HEK293 (cell line): ENCODE measurements around the gene PITPNC1.
A peak's percentile ranks its signal among the peaks of the same experiment; 100 is the strongest.

Experiments
- HOXC10 ChIP-seq: sonication (generic); formaldehyde crosslinking; IDR thresholded peaks from 2 replicates; pipeline ENCODE4 v1.8.1; 2023; ENCODE audit warnings: mild to moderate bottlenecking, missing genetic modification reagents
- KLF7 ChIP-seq: fragments of 450-650 bp; formaldehyde crosslinking; IDR thresholded peaks from 2 replicates; pipeline ENCODE4 v1.5.1; 2016; ENCODE audit warnings: missing biosample characterization, missing genetic modification characterization, borderline replicate concordance
- SP7 ChIP-seq: fragments of 450-650 bp; formaldehyde crosslinking; IDR thresholded peaks from 2 replicates; pipeline ENCODE4 v1.5.1; 2016; ENCODE audit warnings: missing biosample characterization, missing genetic modification characterization
- TRIM28 ChIP-seq: IDR thresholded peaks from 2 replicates; pipeline ENCODE4 v1.6.1; 2011; ENCODE audit warnings: low read length, control low read depth, borderline replicate concordance
- WT1 ChIP-seq: fragments of 450-650 bp; formaldehyde crosslinking; IDR thresholded peaks from 2 replicates; pipeline ENCODE4 v1.5.1; 2016; ENCODE audit warnings: missing biosample characterization, missing genetic modification characterization
- ZBTB17 ChIP-seq: fragments of 450-650 bp; formaldehyde crosslinking; IDR thresholded peaks from 2 replicates; pipeline ENCODE4 v1.5.1; 2016; ENCODE audit warnings: missing biosample characterization, missing genetic modification characterization
- ZBTB8A ChIP-seq: fragments of 450-650 bp; formaldehyde crosslinking; IDR thresholded peaks from 2 replicates; pipeline ENCODE4 v1.5.1; 2016; ENCODE audit warnings: missing biosample characterization, missing genetic modification characterization
- ZEB2 ChIP-seq: fragments of 450-650 bp; formaldehyde crosslinking; IDR thresholded peaks from 2 replicates; pipeline ENCODE4 v1.5.1; 2016; ENCODE audit warnings: missing biosample characterization, missing genetic modification characterization
- ZFHX2 ChIP-seq: fragments of 450-650 bp; formaldehyde crosslinking; conservative IDR thresholded peaks from 2 replicates; pipeline ENCODE4 v1.5.1; 2016; ENCODE audit warnings: missing biosample characterization, missing genetic modification characterization
- ZFP69B ChIP-seq: fragments of 450-650 bp; formaldehyde crosslinking; IDR thresholded peaks from 2 replicates; pipeline ENCODE4 v1.5.1; 2016; ENCODE audit warnings: missing biosample characterization, missing genetic modification characterization
- ZNF10 ChIP-seq: fragments of 450-650 bp; formaldehyde crosslinking; IDR thresholded peaks from 2 replicates; pipeline ENCODE4 v1.5.1; 2017; ENCODE audit warnings: missing biosample characterization, missing genetic modification characterization
- ZNF121 ChIP-seq: fragments of 450-650 bp; formaldehyde crosslinking; IDR thresholded peaks from 2 replicates; pipeline ENCODE4 v1.5.1; 2016; ENCODE audit warnings: missing biosample characterization, missing genetic modification characterization
- ZNF19 ChIP-seq: fragments of 450-650 bp; formaldehyde crosslinking; IDR thresholded peaks from 2 replicates; pipeline ENCODE4; 2016; ENCODE audit warnings: missing biosample characterization, missing genetic modification characterization, low read depth
- ZNF2 ChIP-seq: fragments of 450-650 bp; formaldehyde crosslinking; IDR thresholded peaks from 2 replicates; pipeline ENCODE4 v1.5.1; 2016; ENCODE audit warnings: missing biosample characterization, missing genetic modification characterization
- ZNF221 ChIP-seq: fragments of 450-650 bp; formaldehyde crosslinking; IDR thresholded peaks from 2 replicates; pipeline ENCODE4 v1.5.1; 2017; ENCODE audit warnings: missing biosample characterization, missing genetic modification characterization, borderline replicate concordance
- ZNF391 ChIP-seq: fragments of 450-650 bp; formaldehyde crosslinking; IDR thresholded peaks from 2 replicates; pipeline ENCODE4 v1.5.1; 2016; ENCODE audit warnings: low read depth, missing biosample characterization, missing genetic modification characterization, borderline replicate concordance
- ZNF521 ChIP-seq: fragments of 450-650 bp; formaldehyde crosslinking; IDR thresholded peaks from 2 replicates; pipeline ENCODE4 v1.5.1; 2017; ENCODE audit warnings: missing biosample characterization, mild to moderate bottlenecking, missing genetic modification characterization
- ZNF530 ChIP-seq: fragments of 450-650 bp; formaldehyde crosslinking; IDR thresholded peaks from 2 replicates; pipeline ENCODE4 v1.5.1; 2016; ENCODE audit warnings: low read depth, missing biosample characterization, missing genetic modification characterization
- ZNF544 ChIP-seq: fragments of 450-650 bp; formaldehyde crosslinking; IDR thresholded peaks from 2 replicates; pipeline ENCODE4 v1.5.0; 2017; ENCODE audit warnings: missing biosample characterization, missing genetic modification characterization
- ZNF596 ChIP-seq: fragments of 450-650 bp; IDR thresholded peaks from 2 replicates; pipeline ENCODE4 v1.5.0; 2018; ENCODE audit warnings: missing biosample characterization, mild to moderate bottlenecking, missing genetic modification characterization, moderate library complexity
- ZNF610 ChIP-seq: fragments of 450-650 bp; formaldehyde crosslinking; IDR thresholded peaks from 2 replicates; pipeline ENCODE4 v1.5.1; 2016; ENCODE audit warnings: missing biosample characterization, missing genetic modification characterization, borderline replicate concordance
- ZNF623 ChIP-seq: fragments of 450-650 bp; formaldehyde crosslinking; IDR thresholded peaks from 2 replicates; pipeline ENCODE4 v1.5.1; 2016; ENCODE audit warnings: missing biosample characterization, missing genetic modification characterization
- ZNF791 ChIP-seq: fragments of 450-650 bp; formaldehyde crosslinking; IDR thresholded peaks from 2 replicates; pipeline ENCODE4 v1.5.1; 2016; ENCODE audit warnings: missing biosample characterization, missing genetic modification characterization
- ZNF792 ChIP-seq: fragments of 450-650 bp; formaldehyde crosslinking; IDR thresholded peaks from 2 replicates; pipeline ENCODE4 v1.5.1; 2016; ENCODE audit warnings: missing biosample characterization, missing genetic modification characterization
- ZSCAN16 ChIP-seq: fragments of 450-650 bp; formaldehyde crosslinking; IDR thresholded peaks from 2 replicates; pipeline ENCODE4 v1.5.1; 2016; ENCODE audit warnings: missing biosample characterization, missing genetic modification characterization
- TF ChIP-seq, protein P1 (sequence below): fragments of 450-650 bp; formaldehyde crosslinking; IDR thresholded peaks from 2 replicates; pipeline ENCODE4 v1.5.1; 2016; ENCODE audit warnings: missing biosample characterization, missing genetic modification characterization
- TF ChIP-seq, protein P2 (sequence below): fragments of 450-650 bp; formaldehyde crosslinking; IDR thresholded peaks from 2 replicates; pipeline ENCODE4 v1.5.1; 2016; ENCODE audit warnings: missing biosample characterization, missing genetic modification characterization
- TF ChIP-seq, protein P3 (sequence below): fragments of 450-650 bp; formaldehyde crosslinking; IDR thresholded peaks from 2 replicates; pipeline ENCODE4 v1.5.1; 2016; ENCODE audit warnings: missing biosample characterization, missing genetic modification characterization
- TF ChIP-seq, protein P4 (sequence below): fragments of 450-650 bp; formaldehyde crosslinking; IDR thresholded peaks from 2 replicates; pipeline ENCODE4 v1.5.1; 2016; ENCODE audit warnings: missing biosample characterization, missing genetic modification characterization
- TF ChIP-seq, protein P5 (sequence below): fragments of 450-650 bp; formaldehyde crosslinking; IDR thresholded peaks from 2 replicates; pipeline ENCODE4 v1.5.1; 2016; ENCODE audit warnings: missing biosample characterization, missing genetic modification characterization
- TF ChIP-seq, protein P6 (sequence below): fragments of 450-650 bp; IDR thresholded peaks from 2 replicates; pipeline ENCODE4 v1.5.1; 2018; ENCODE audit warnings: missing biosample characterization, mild to moderate bottlenecking, missing genetic modification characterization

PITPNC1 gene

DNA sequence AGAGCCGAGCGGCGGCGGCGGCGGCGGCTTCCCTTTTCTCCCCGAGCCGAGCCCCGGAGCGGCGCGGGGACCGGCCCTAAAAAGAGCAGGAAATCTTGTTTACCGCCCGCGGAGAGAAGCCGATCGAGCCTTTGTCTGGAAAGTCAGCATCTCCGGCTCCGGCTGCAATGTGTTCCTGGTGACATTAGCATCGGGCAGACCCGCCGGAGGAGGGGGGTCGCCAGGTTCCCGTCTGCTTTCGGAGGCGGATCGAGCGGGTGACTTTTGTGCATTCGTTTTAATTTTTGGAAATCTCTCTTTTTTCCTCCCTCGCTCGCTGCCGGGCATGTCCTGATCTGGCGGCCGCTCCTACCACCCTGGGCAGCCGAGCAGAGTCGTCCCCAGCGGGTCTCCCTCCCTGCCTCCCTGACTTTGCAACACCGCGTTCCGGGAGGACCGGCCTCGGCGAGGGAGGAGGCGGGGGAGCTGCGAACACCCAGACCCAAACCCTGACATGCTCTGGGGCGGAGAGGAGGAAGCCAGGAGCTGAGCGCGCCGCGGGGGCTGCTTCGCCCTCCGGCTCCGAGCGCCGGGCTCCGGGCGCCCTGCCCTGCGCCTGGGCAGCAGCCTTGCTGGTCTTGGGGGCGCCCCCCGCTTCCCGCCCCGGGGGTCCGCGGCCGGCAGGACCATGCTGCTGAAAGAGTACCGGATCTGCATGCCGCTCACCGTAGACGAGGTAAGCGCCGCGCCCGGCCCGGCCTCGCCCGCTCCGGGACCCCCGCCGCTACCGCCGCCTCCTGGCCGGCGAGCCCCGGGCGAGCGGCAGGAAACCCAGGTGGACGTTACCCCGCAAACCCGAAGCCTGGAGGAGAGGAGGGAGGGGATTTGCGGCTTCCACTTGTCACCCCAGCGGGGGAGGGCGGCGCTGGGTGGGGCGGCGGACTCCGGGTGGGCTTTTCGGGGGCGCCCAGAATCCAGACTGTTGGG is 690 bp downstream of the PITPNC1 start (continued):
- TF ChIP-seq HOXC10 (CRISPR knock-in tag) (no peak), ZBTB8A (tag by site-specific recombination) (peak; percentile 3; the same call in 1 of the 2 replicates), ZSCAN16 (tag by site-specific recombination) (no peak), ZNF121 (no peak), SP7 (tag by site-specific recombination) (no peak), ZNF2 (peak; percentile 15; the same call in 1 of the 2 replicates), ZNF530 (no peak), ZNF792 (no peak), ZNF521 (tag by site-specific recombination) (no peak), ZNF391 (tag by site-specific recombination) (no peak), ZNF623 (tag by site-specific recombination) (no peak), ZNF596 (tag by site-specific recombination) (no peak; the same call in 1 of the 2 replicates), ZNF10 (no peak), KLF7 (tag by site-specific recombination) (no peak), ZEB2 (peak; percentile 22), ZFHX2 (tag by site-specific recombination) (no peak), ZNF544 (tag by site-specific recombination) (no peak), ZNF610 (tag by site-specific recombination) (no peak), TRIM28 (no peak), ZBTB17 (tag by site-specific recombination) (0 out of 2 replicates have a peak, but pooled peaks have one; percentile 7), ZNF791 (no peak), WT1 (tag by site-specific recombination) (peak; percentile 30; the same call in 1 of the 2 replicates), ZNF19 (tag by site-specific recombination) (no peak), ZFP69B (no peak), ZNF221 (tag by site-specific recombination) (no peak)
- TF ChIP-seq, protein P1, sequence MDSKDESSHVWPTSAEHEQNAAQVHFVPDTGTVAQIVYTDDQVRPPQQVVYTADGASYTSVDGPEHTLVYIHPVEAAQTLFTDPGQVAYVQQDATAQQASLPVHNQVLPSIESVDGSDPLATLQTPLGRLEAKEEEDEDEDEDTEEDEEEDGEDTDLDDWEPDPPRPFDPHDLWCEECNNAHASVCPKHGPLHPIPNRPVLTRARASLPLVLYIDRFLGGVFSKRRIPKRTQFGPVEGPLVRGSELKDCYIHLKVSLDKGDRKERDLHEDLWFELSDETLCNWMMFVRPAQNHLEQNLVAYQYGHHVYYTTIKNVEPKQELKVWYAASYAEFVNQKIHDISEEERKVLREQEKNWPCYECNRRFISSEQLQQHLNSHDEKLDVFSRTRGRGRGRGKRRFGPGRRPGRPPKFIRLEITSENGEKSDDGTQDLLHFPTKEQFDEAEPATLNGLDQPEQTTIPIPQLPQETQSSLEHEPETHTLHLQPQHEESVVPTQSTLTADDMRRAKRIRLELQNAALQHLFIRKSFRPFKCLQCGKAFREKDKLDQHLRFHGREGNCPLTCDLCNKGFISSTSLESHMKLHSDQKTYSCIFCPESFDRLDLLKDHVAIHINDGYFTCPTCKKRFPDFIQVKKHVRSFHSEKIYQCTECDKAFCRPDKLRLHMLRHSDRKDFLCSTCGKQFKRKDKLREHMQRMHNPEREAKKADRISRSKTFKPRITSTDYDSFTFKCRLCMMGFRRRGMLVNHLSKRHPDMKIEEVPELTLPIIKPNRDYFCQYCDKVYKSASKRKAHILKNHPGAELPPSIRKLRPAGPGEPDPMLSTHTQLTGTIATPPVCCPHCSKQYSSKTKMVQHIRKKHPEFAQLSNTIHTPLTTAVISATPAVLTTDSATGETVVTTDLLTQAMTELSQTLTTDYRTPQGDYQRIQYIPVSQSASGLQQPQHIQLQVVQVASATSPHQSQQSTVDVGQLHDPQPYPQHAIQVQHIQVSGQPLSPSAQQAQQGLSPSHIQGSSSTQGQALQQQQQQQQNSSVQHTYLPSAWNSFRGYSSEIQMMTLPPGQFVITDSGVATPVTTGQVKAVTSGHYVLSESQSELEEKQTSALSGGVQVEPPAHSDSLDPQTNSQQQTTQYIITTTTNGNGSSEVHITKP = peak; percentile 95
- TF ChIP-seq, protein P2, sequence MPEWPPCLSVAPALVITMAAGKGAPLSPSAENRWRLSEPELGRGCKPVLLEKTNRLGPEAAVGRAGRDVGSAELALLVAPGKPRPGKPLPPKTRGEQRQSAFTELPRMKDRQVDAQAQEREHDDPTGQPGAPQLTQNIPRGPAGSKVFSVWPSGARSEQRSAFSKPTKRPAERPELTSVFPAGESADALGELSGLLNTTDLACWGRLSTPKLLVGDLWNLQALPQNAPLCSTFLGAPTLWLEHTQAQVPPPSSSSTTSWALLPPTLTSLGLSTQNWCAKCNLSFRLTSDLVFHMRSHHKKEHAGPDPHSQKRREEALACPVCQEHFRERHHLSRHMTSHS (tag by site-specific recombination) = no peak
- TF ChIP-seq, protein P3, sequence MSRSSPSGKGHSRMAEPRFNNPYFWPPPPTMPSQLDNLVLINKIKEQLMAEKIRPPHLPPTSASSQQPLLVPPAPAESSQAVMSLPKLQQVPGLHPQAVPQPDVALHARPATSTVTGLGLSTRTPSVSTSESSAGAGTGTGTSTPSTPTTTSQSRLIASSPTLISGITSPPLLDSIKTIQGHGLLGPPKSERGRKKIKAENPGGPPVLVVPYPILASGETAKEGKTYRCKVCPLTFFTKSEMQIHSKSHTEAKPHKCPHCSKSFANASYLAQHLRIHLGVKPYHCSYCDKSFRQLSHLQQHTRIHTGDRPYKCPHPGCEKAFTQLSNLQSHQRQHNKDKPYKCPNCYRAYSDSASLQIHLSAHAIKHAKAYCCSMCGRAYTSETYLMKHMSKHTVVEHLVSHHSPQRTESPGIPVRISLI (tag by site-specific recombination) = no peak
- TF ChIP-seq, protein P4, sequence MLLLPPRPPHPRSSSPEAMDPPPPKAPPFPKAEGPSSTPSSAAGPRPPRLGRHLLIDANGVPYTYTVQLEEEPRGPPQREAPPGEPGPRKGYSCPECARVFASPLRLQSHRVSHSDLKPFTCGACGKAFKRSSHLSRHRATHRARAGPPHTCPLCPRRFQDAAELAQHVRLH (tag by site-specific recombination) = no peak
- TF ChIP-seq, protein P5, sequence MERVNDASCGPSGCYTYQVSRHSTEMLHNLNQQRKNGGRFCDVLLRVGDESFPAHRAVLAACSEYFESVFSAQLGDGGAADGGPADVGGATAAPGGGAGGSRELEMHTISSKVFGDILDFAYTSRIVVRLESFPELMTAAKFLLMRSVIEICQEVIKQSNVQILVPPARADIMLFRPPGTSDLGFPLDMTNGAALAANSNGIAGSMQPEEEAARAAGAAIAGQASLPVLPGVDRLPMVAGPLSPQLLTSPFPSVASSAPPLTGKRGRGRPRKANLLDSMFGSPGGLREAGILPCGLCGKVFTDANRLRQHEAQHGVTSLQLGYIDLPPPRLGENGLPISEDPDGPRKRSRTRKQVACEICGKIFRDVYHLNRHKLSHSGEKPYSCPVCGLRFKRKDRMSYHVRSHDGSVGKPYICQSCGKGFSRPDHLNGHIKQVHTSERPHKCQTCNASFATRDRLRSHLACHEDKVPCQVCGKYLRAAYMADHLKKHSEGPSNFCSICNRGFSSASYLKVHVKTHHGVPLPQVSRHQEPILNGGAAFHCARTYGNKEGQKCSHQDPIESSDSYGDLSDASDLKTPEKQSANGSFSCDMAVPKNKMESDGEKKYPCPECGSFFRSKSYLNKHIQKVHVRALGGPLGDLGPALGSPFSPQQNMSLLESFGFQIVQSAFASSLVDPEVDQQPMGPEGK (tag by site-specific recombination) = peak; percentile 8
- TF ChIP-seq, protein P6, sequence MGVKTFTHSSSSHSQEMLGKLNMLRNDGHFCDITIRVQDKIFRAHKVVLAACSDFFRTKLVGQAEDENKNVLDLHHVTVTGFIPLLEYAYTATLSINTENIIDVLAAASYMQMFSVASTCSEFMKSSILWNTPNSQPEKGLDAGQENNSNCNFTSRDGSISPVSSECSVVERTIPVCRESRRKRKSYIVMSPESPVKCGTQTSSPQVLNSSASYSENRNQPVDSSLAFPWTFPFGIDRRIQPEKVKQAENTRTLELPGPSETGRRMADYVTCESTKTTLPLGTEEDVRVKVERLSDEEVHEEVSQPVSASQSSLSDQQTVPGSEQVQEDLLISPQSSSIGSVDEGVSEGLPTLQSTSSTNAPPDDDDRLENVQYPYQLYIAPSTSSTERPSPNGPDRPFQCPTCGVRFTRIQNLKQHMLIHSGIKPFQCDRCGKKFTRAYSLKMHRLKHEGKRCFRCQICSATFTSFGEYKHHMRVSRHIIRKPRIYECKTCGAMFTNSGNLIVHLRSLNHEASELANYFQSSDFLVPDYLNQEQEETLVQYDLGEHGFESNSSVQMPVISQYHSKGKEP (tag by site-specific recombination) = no peak
